Activated naive CD8-positive, alpha-beta T cell treated with anti-CD3 and anti-CD28 coated beads, Interleukin-2, amount 10 ng/mL, durations not matched to agents 7 days and 5 days (primary cell): Measurements from ENCODE around the gene ACO2. TPM values are rescaled to one million over a fixed set of nuclear protein-coding genes. Genes with fewer than 3 reads are reported as not detected.
"Not testable (repeated sequence)": the region's sequence is repeated elsewhere in the genome, so short reads cannot be mapped to it uniquely, and the experiment has no call there.

Experiments used
- ATAC-seq: fragments of 150-1000 bp; cut with Tn5 transposase; one replicate; pipeline ENCODE4 v1.10.0; 2021; ENCODE audit warnings: low read depth, moderate library complexity
- POLR2A ChIA-PET: fragments of 350-600 bp; sonication (Branson Sonifier 250); formaldehyde crosslinking; loops from one replicate; lab custom pipeline; 2021; ENCODE audit warnings: antibody characterized with exemption; lab: Charles Lee
- DNase-seq: peaks from one replicate; pipeline ENCODE4 v3.0.0; 2021
- H3K27ac Mint-ChIP-seq: one replicate; pipeline ENCODE4 v1.8.0; 2022; ENCODE audit warnings: mild to moderate bottlenecking, mixed read lengths
- H3K27me3 Mint-ChIP-seq: one replicate; pipeline ENCODE4 v1.8.0; 2022; ENCODE audit warnings: mild to moderate bottlenecking, moderate library complexity, mixed read lengths
- H3K36me3 Mint-ChIP-seq: one replicate; pipeline ENCODE4 v1.8.0; 2021; ENCODE audit warnings: mild to moderate bottlenecking, mixed read lengths
- H3K4me1 Mint-ChIP-seq: one replicate; pipeline ENCODE4 v1.8.0; 2021; ENCODE audit warnings: mixed read lengths
- H3K4me3 Mint-ChIP-seq: one replicate; pipeline ENCODE4 v1.8.0; 2022; ENCODE audit warnings: mild to moderate bottlenecking, moderate library complexity, mixed read lengths
- H3K9me3 Mint-ChIP-seq: one replicate; pipeline ENCODE4 v1.8.0; 2021; ENCODE audit warnings: mixed read lengths
- total RNA-seq, 2 experiments: library from RNA; stranded (reverse); gene quantifications; one replicate each; pipeline ENCODE4 v1.2.3, GENCODE V29; 2021

The ACO2 gene
- total RNA-seq = 10 to 100 TPM; 73.7 to 76.2 TPM

DNA sequence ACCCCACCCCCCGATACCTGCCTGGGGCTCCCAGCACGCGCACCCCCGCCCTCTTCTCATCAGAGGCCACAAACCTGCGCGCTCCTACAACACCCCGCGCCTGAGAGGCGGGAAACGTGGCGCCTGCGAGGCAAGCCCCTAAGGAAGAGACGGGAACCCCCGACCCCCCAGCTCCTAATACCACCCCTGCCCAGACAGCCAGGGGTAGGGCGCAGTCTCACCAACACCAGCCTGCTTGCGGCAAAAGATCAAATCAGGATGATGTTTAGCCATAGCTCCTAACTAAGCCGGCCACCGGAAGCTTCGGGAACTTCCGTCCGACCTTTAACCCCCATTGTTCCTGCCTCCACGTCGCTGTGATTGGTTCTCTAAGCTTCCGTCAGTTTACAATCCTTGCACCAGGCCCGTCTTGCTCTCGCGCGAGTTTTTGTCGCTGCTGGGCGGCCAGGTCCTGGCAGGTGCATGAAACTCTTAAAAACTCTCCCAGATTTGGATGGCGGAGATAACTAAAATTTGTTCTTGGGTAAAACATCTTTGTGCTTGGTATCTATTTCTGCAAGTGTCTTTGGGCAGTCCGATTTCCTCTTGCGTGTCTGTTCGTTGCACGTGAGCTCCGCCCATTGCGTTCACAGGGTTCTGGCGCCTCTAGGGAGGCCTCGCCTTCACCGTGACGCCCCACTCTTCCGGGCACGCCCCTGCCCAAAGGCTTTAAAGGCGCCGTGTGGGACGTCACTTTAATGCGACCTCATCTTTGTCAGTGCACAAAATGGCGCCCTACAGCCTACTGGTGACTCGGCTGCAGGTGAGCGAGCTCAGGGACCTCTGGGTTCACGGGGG, at the start of gene ACO2, which contains the start of gene PHF5A:
Gene ACO2, plus strand, starts transcription at position 737 of the 837 bp plus-strand sequence. Its CDS starts 30 bp downstream, at position 767.
Gene PHF5A, minus strand, starts transcription at position 312 of the 837 bp plus-strand sequence. Its CDS starts 39 bp downstream, at position 273.
- Mint-ChIP-seq H3K9me3 (no peaks in the 10 kb centered on the region), H3K4me1 (peaks cover 39% of the 10 kb centered on the region), H3K4me3 (peak within 1 kb of the TSS; percentile 94), H3K27ac (peak within 1 kb of the TSS; percentile 100), H3K36me3 (peaks cover 22% of the 10 kb centered on the region), H3K27me3 (no peaks in the 10 kb centered on the region)
- peak; percentile 97 for DNase-seq
- POLR2A ChIA-PET = interaction anchor here (0.6 to 3.7 kb wide), 20 partner anchors 11 to 517 kb away, joined by 3 to 142 read pairs (median 6); partner anchors contain the start of genes CENPM, DESI1, PMM1 and RANGAP1
- peak; percentile 91 for ATAC-seq

- ATAC-seq = peak; percentile 77
- Mint-ChIP-seq H3K27ac (peak overlapping the region; percentile 70), H3K27me3 (no peaks in the 10 kb centered on the region), H3K4me1 (peaks cover 12% of the 10 kb centered on the region), H3K9me3 (no peaks in the 10 kb centered on the region), H3K36me3 (peaks cover 20% of the 10 kb centered on the region), H3K4me3 (peak overlapping the region; percentile 45)
- DNase-seq = no peak
- POLR2A ChIA-PET = interaction anchor here (0.6 to 2.2 kb wide), 6 partner anchors 9 to 1836 kb away, joined by 3 to 14 read pairs (median 4); partner anchors contain the start of genes ACO2, PHF5A, TEF and TOB2
Measured at GRCh38 chr22:41425660-41426365, 43.1 kb upstream of the ACO2 start.

GRCh38 chr22:41429232-41429950, 39.5 kb upstream of the ACO2 start:
- Mint-ChIP-seq H3K36me3 (peaks cover 14% of the 10 kb centered on the region), H3K27me3 (no peaks in the 10 kb centered on the region), H3K9me3 (no peaks in the 10 kb centered on the region), H3K4me3 (no peak overlapping the region), H3K27ac (no peak overlapping the region), H3K4me1 (peaks cover 16% of the 10 kb centered on the region)
- no peak for ATAC-seq
- POLR2A ChIA-PET = interaction anchor here (0.7 kb wide), 1 partner anchor 1339 kb away, joined by 6 read pairs; no protein-coding TSS in a partner anchor
- no peak for DNase-seq

DNA sequence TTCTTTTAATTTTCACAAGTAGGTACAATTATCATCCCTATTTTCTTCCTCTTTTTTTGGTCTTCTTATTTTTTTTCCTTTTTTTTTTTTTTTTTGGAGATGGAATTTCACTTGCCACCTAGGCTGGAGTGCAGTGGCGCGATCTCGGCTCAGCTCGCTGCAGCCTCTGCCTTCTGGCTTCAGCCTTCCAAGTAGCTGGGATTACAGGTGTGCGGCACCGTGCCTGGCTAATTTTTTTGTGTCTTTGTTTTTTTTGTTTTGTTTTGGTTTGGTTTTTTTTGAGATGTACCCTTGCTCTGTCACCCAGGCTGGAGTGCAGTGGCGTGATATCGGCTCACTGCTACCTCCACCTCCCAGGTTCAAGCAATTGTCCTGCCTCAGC, 39.0 kb upstream of the ACO2 start:
- Mint-ChIP-seq H3K4me3 (no peak overlapping the region), H3K4me1 (peaks cover 16% of the 10 kb centered on the region), H3K9me3 (no peaks in the 10 kb centered on the region), H3K36me3 (peaks cover 14% of the 10 kb centered on the region), H3K27ac (no peak overlapping the region), H3K27me3 (no peaks in the 10 kb centered on the region)
- POLR2A ChIA-PET = interaction anchor here (0.7 kb wide), 2 partner anchors 13 to 1338 kb away, joined by 4 to 6 read pairs; no protein-coding TSS in a partner anchor
- ATAC-seq (no peak), DNase-seq (no peak)

GRCh38 chr22:41431656-41432055, 37.3 kb upstream of the ACO2 start:
- DNase-seq (no peak), ATAC-seq (no peak)
- POLR2A ChIA-PET = interaction anchor here (0.6 kb wide), 1 partner anchor 86 kb away, joined by 3 read pairs; no protein-coding TSS in a partner anchor
- Mint-ChIP-seq H3K4me1 (peaks cover 8% of the 10 kb centered on the region), H3K9me3 (no peaks in the 10 kb centered on the region), H3K27ac (no peak overlapping the region), H3K27me3 (no peaks in the 10 kb centered on the region), H3K36me3 (peaks cover 13% of the 10 kb centered on the region), H3K4me3 (no peak overlapping the region)

DNA sequence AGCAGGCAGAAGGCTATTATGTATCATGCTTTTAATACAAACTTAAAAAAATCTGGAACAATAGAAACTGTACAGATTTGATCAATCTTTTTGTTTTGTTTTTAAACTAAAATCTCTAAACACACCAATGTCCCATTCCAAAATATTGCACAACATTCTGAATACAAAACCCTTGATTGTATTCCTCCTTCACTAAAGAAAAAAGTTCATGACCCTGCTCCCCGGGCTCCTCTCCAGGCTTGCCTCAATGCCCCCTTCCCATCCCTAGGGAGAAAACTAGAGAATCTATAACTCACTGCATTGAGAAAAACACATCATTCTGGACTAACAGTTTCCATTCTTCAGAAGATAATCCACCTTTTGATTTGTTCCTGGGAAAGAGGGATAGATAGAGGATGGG, 35.4 kb upstream of the ACO2 start:
- H3K27me3 Mint-ChIP-seq, H3K4me1 Mint-ChIP-seq, H3K4me3 Mint-ChIP-seq, H3K27ac Mint-ChIP-seq, H3K9me3 Mint-ChIP-seq, POLR2A ChIA-PET, DNase-seq, ATAC-seq, H3K36me3 Mint-ChIP-seq: not testable (repeated sequence)

- H3K9me3 Mint-ChIP-seq, ATAC-seq, H3K27ac Mint-ChIP-seq, H3K36me3 Mint-ChIP-seq, DNase-seq, H3K27me3 Mint-ChIP-seq, H3K4me3 Mint-ChIP-seq, H3K4me1 Mint-ChIP-seq: not testable (repeated sequence)
- POLR2A ChIA-PET = interaction anchor here (0.7 to 1.1 kb wide), 2 partner anchors 9 to 12 kb away, joined by 4 read pairs; partner anchors contain the start of gene TOB2
Measured at GRCh38 chr22:41434361-41435003, 34.4 kb upstream of the ACO2 start.

DNA sequence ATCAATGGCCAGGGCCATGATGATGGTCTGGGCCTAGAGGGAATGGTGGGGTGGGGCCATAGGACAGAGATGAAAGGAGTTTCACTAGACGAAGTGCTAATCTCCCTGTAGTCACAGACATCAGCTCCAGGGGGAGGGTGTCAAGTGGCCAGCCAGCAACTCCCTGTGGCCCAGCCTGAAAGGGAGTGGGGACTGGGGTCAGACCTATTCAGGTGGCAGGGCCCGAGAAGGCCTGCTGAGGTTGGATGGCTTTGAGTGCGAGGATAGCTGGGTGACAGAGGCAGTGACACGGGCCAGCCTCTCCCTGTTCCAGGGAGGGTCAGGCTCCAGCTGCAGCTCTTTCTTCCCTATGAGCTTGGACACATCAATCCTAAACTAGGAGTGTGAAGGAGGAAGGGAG, 33.4 kb upstream of the ACO2 start:
- POLR2A ChIA-PET = interaction anchor here (1.1 to 3.3 kb wide), 2 partner anchors 10 to 11 kb away, joined by 4 to 18 read pairs; partner anchors contain the start of gene TOB2
- H3K27ac Mint-ChIP-seq = peak overlapping the region; percentile 45
- peaks cover 7% of the 10 kb centered on the region for H3K36me3 Mint-ChIP-seq
- no peak overlapping the region for H3K4me3 Mint-ChIP-seq
- H3K9me3 Mint-ChIP-seq = no peaks in the 10 kb centered on the region
- DNase-seq (no peak), ATAC-seq (no peak)
- no peaks in the 10 kb centered on the region for H3K27me3 Mint-ChIP-seq
- peaks cover 4% of the 10 kb centered on the region for H3K4me1 Mint-ChIP-seq

DNA sequence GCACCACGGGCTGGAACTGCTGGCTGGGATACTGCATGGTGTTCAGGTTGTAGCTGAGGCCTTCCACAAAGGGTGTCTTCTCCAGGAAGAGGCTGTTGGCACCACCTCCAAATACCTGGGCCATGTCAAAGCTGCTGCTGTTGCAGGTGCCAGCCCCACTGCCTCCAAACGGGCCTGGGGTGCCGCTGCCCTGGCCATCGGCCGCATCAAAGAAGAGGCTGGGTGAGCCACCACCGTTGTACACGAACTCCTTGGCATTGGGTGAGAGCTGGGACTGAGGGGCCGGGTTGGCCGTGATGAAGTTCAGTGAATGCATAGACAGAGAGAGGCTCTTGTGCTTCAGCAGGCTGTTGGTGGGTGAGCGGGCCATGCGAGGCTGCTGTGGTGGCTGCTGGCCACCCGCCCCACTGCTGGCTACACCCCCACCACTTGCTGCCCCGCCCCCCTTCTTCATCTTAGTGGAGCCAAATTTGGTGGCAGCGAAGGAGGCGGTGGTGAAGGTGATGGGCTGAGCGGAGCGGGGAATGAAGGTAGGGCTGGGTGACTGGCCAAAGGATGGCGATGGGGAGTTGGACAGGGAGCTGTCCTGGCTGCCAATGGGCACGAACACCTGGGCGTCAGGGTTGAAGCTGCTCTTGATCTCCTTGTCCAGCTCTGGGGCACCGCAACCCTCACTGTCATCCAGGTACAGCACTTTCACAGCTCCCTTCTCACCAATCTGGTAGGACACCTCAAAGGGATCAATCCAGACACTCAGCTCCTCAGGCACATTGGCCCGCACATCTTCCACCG, 32.4 kb upstream of the ACO2 start:
- no peak for ATAC-seq
- Mint-ChIP-seq H3K27ac (no peak overlapping the region), H3K9me3 (no peaks in the 10 kb centered on the region), H3K4me1 (peaks cover 5% of the 10 kb centered on the region), H3K4me3 (no peak overlapping the region), H3K27me3 (no peaks in the 10 kb centered on the region), H3K36me3 (peaks cover 4% of the 10 kb centered on the region)
- POLR2A ChIA-PET = interaction anchor here (3.3 kb wide), 1 partner anchor 10 kb away, joined by 18 read pairs; the partner anchor contains the start of gene TOB2
- no peak for DNase-seq

DNA sequence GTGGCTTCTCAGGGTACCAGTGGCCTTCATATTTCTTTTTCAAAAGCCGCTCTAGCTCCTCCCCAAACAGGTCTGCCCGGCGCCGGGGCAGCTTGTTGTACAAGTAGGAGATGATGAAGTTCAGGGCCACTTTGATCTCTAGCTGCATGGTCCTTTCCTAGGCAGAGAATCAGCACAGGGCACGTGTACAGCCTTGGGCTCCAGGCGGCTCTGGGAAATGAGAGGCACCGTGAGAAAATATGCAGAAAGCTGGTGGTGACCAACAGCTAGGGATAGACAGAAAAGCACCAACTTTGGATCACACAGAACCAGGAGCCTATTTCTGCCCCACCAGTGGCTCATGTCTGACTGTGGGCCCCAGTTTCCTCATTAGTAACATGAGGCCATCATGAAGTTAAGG, 31.7 kb upstream of the ACO2 start:
- ATAC-seq (no peak), DNase-seq (no peak)
- peaks cover 3% of the 10 kb centered on the region for H3K4me1 Mint-ChIP-seq
- no peaks in the 10 kb centered on the region for H3K9me3 Mint-ChIP-seq
- no peak overlapping the region for H3K27ac Mint-ChIP-seq
- H3K27me3 Mint-ChIP-seq = no peaks in the 10 kb centered on the region
- H3K36me3 Mint-ChIP-seq = peaks cover 4% of the 10 kb centered on the region
- POLR2A ChIA-PET = interaction anchor here (3.3 kb wide), 1 partner anchor 9 kb away, joined by 18 read pairs; the partner anchor contains the start of gene TOB2
- H3K4me3 Mint-ChIP-seq = no peak overlapping the region

- POLR2A ChIA-PET, DNase-seq, H3K27ac Mint-ChIP-seq, H3K4me3 Mint-ChIP-seq, H3K9me3 Mint-ChIP-seq, ATAC-seq, H3K27me3 Mint-ChIP-seq, H3K36me3 Mint-ChIP-seq: not testable (repeated sequence)
- H3K4me1 Mint-ChIP-seq = peaks cover 14% of the 10 kb centered on the region
Measured at GRCh38 chr22:41440511-41440910, 28.4 kb upstream of the ACO2 start.
